GM18867 (cell line): ENCODE data around the gene SARS2.

Experiments used
- ATAC-seq: cut with Tn5 transposase; IDR thresholded peaks from one replicate; pipeline ENCODE4 v1.9.1; 2021; ENCODE audit warnings: mild to moderate bottlenecking, moderate library complexity; ENCODE audit not compliant: unreplicated experiment

SARS2 gene

DNA sequence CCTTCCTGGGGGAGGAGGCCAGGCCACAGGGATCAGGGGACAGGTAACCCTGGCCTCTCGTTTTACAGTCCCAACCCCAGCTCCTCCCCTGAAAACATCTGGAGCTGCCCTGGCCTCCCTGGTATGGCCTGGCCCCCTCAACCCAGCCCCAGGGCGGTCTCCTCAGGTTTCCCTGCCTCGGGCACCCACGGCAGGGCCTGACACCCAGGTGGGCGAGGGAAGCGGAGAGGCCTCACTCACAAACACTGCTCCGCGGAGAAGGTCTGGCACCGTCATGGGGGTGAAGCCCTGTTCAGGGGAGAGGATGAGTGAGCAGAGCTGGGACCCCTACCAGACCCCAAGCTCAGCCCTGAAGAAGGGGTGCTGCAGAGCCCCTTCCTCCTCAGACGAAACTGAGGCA lies 12.0 kb downstream of the SARS2 start:
- ATAC-seq, result no peak

DNA sequence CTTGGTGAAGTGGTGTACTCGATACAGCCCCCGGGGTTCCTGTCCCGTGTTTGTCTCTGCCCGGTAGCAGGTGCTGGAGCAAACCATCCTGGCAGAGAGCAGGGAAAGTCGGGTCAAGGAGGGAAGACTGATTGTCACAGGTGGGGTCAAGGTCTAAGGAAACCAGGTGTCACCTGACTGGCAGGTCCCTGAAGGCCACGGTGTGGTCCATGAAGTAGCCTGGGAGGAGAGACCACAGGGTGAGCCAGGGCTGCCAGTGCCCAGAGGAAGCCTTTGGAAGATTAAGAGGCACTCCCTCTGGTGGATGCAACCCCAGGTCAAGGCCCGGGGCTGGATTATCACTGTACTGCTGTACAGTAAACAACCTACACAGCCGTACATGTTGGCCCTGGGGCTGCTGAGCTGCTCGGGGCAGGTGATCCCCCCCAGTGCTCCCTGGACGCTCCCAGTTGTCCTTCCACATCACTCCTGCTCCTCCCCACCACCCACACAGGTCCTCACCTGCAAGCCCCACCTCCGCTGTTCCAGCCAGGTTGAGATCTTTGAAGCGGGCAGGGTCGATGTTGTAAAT lies 12.6 kb downstream of the SARS2 start:
- no peak for ATAC-seq

DNA sequence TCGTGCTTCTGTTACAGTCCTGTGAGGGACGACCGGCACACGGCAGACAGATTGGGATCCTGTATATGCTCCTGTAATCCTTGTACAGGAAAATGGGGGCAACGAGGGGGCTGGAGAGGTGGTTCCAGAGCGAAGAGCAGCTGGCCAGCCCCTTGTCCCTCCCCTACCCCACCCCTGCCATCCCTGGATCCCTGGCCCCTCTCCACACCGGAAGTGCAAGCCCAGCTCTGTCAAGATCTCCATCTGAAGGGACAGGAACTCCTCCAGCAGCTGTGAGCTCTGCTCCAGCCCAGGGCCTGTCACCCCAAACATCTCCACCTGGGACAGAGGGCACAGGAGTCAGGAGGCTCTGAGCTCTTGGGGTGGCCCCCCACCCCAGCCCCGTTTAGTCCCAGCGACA lies 13.0 kb downstream of the SARS2 start:
- no peak for ATAC-seq

DNA sequence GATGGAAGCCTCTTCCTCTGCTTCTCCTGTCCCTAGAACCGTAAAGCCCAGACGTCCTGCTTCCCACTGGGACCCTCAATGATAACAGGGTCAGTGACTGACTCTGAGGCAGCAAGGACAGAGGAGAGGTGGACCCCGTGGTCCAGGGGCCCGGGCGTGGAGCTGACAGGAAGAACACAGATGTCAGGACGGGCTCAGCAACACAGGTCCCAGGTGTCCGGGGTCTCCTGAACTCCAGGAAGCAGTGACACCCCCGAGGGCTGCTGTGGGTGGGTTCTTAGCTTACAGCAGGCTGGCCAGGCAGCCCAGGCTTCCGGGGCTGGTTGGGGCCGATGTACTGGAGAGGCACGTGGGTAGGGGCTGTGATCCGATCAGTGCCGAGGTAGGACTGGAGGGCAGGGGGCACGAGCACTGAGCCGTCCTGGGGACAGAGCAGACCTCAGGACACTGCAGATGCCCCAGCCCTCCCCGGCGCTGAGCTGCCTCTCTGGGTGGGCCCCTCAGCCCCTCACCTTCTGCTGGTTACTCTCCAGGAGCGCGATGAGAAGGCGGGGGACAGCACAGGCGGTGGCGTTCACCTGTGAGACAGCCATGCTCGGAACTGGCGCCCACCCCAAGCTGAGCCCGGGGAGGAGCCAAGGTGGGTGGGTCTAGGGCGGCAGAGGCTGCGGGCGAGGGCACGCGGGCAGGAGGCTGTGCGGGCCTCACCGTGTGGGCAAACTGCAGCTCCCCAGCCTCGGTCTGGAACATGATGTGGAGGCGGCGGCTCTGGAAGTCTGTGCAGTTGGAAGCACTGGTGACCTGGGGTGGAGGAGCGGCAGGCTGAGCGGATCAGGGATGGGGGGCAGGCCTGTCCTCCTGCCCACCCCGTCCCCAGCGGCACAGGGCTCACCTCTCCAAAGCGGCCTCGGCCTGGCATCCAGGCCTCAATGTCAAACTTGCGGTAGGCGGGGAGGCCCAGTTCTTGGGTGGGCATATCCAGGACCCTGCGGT lies 14.9 kb downstream of the SARS2 start:
- ATAC-seq, result no peak

DNA sequence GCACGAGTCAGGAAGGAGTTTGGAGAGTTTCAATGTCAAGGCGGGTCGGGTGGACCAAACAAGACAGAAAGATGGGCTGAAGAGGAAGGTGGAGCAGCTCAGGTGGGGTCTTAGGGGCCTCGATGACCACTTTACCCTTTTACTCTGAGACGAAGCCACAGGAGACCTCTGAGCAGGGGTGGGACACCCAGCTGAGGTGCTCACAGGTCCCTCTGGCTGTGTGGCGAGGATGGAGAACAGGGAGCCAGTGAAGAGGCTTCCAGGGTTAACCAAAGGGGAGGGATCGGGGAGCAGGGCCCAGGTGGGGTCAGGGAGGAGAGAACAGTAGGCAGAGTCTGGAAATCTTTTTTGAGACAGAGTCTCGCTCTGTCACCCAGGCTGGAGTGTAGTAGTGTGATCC lies 16.6 kb downstream of the SARS2 start:
- ATAC-seq, result no peak

DNA sequence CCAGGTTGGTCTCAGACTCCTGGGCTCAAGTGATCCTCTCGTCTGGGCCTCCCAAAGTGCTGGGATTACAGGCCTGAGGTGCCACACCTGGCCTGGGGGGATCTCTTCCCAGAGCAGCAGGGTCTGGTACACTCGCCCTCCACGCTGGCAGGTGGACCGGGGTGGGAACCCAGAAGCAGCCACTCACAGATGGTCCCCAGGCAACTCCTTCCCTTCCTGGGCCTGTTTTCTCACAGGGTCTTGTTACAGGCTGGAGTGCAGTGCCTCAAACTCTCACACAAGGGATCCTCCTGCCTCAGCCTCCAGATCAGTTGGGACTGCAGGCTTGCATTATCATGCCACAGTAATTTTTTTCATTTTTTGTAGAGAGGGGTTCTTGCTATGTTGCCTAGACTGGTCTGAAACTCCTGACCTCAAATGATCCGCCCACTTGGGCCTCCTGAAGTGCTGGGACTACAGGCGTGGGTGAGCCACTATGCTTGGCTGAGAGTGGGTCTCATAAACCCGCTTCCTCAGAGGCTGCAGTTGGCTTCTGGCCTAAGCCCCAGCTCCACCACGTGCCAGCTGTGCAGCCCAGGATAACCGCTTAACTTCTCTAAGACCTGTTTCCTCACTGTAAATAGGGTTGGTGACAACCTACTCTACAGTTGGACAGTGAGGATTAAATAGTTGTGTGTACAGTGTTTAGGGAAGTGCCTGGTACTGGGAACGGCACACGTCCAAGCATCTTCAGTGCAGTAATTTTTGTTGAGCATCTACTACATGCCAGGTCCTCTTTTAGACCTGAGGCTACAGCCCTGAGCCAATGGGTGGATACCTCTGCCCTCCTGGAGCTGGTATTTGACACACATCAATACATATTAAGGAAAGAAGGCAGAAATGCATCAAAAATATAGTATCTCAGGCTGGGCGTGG lies 17.7 kb downstream of the SARS2 start:
- no peak for ATAC-seq

DNA sequence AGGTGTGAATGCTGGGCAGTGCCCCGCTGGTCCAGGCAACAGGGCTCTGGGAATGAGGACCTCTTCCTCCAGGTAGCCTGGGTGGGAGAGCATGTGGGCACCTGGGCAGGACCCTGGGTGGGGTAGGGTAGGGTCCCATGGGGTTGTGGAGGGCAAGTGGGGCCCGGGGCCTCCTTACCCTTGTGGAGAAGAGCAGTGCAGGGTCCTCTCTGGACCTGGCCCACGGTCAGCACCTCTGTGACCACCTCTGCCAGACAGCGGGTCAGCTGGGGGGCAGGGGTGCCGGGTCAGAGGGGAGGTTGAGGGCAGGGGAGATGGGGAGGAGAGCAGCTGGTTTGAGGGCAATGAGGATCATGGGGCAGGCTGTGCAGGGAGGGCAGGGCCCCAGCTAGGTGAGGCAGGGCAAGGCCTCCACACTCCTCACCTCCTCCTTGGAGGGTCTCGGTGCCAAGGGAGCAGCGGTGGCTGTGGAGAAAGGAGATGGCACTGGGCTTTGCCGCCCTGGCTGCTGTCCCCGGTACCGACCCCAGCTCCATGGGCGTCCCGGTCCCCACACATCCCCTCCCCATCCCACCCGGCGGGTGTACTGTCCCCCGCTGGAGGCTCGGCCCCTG lies 19.1 kb downstream of the SARS2 start:
- ATAC-seq, result no peak

DNA sequence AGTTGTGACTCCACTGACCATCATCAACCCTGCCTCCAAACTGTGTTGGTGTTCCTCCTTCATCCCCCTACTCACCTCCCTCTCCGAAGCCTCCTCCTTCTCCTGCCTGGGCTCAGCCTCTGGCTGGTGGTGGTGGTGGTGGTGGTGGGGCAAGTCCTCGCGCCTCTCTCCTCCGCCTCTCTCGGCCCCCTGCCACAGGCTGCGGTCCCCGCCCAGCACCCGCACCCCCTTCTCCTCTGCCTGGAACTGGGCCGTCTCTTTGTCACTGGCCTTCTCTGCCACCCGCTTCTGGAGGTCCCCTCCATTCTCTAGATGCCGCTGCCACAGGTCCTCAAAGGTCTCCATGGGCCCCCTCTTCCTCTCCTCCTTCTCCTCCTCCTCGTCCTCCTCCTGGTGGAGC lies 20.1 kb downstream of the SARS2 start:
- no peak for ATAC-seq

DNA sequence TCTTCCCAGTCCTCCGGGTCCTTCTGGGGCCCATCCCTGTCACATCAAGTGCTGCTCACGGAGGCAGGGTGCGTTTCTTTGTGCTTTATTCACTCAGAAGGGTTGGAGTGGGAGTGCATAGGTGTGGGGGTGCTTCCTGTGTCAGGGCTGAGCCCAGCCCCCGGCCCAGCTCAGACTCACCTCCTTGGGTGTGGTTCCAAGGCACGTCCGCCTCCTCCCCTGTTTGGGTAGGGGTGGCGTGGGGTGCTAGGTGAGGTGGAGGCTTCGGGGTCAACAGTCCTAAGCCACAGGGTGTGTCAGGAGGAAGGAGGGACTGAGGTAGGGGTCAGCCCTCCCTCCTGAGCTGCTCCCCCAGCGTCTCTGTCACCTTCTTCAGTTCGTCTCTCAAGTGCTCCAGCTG lies 21.7 kb downstream of the SARS2 start:
- no peak for ATAC-seq

DNA sequence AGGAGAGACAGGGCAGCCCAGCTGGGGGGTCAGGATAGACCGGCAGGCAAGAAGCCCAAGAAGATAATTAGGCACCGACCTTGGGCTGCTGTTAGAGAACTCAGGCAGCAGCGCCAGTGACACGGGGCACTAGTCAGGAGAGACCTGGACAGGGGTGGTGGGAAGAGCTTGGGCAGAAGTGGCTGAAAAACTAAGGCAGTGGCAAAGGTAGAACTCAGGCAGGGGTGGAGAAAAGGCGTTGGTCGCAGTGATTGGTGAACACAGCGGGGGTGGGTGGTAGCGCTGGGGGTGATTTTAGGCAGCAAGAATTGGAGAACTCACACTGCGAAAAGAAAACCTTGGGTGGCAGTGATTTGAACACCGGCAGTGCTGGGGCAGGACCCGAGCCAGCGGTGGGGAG lies 22.9 kb downstream of the SARS2 start:
- no peak for ATAC-seq

DNA sequence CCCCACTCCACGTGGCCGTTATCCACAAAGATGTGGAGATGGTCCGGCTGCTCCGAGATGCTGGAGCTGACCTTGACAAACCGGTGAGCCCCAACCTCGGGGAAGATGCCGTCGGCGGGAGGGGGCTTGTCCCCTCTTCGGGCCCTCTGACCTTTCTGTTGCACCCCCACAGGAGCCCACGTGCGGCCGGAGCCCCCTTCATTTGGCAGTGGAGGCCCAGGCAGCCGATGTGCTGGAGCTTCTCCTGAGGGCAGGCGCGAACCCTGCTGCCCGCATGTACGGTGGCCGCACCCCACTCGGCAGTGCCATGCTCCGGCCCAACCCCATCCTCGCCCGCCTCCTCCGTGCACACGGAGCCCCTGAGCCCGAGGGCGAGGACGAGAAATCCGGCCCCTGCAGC lies 23.3 kb downstream of the SARS2 start:
- no peak for ATAC-seq

DNA sequence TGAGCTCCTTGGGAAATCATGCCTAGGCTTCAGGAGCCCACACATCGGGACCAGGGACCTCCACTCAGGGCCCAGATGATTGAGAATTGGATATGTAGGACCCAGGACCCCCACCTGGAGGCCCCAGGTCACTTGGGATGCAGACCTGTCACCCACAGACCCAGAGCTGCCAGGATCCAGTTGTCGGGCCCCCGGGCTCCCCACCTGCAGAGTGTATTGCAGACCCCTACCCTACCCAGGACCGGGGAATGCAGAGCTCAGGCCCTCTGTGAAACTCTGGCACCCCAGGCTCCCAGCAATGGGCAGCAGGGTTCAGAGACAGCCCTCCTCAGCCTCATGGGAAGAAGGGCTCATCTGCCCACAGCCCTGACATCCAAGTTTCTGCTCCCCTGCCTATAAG lies 24.9 kb downstream of the SARS2 start:
- no peak for ATAC-seq

DNA sequence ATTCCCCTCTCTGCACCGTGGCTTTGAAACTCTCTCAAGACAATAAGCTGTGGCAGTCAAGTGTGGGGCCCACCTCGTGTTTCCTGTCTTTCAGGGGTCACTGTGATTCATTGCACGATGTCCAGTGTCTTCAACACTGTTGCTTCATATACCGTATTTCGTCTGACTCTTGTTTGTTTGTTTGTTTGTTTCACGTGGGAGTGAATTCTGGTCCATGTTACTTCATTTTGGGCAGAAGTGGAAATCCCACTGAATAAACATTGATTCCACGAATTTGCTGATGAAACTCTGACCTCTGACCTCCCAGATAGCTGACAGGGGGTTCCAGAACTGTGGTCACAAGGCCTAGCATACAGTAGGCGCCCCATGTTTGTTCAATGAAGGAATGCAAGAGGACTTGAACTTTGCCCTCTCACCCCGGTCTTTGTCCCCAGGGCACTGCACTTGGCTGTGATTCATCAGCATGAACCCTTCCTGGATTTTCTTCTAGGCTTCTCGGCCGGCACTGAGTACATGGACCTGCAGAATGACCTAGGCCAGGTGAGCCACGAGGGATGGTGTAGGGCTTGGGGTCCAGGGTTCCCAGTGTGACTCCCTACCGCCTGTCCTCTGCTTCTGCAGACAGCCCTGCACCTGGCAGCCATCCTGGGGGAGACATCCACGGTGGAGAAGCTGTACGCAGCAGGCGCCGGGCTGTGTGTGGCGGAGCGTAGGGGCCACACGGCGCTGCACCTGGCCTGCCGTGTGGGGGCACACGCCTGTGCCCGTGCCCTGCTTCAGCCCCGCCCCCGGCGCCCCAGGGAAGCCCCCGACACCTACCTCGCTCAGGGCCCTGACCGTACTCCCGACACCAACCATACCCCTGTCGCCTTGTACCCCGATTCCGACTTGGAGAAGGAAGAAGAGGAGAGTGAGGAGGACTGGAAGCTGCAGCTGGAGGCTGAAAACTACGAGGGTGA lies 25.7 kb downstream of the SARS2 start:
- no peak for ATAC-seq

DNA sequence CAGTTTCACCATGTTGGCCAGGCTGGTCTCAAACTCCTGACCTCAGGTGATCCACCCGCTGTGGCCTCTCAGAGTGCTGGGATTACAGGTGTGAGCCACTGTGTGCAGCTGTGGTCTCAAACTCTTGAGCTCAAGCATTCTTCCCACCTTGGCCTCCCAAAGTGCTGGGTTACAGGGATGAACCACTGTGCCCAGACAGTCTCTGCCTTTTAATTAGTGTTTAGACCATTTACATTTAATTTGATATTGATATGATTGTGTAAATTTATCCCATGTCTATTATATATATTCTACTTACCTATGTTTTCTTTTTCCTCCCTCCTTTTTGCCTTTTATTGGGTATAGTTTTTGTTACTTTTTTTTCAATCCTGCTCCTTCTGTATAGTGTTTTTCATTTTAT lies 28.9 kb downstream of the SARS2 start:
- no peak for ATAC-seq

DNA sequence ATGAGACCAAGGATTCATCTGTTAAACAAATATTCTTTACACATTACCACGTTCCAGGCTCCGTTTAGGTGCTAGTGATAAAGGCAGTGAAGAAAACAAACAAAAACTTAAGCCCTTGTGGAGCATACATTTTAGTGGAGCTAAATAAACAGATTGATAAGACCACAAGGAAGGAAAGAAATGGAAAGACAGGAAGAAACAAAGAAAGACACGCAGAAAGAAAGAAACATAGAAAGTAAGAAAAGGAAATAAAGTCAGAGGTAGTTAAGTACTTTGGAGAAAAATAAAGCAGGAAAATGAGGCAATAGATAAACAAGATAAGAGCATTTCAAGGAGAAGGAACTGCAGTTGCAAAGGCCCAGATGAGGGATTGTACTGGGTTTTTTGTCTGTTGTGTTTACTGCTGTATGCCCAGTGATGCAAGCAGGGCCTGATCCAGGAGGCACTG lies 29.8 kb downstream of the SARS2 start:
- no peak for ATAC-seq

DNA sequence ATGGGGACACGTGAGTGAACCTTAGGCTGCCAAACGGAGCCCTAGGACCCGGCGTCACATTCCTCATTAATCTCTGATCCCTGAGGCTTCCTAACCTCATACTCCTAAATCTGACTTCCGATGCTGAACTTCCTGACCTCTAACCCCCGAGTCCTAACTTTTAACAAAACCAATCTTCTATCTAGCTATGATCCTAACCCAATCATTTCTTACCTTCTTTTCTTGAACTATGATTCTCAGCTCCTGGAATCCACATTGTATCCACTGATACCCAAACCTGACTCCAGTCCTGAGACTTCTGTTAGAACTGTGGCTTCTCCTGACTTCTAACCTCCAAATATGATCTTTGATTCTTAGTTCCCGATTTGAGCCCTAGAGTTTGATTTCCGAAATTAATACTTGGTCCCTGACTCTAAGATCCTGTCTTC lies 30.3 kb downstream of the SARS2 start:
- ATAC-seq, result no peak

DNA sequence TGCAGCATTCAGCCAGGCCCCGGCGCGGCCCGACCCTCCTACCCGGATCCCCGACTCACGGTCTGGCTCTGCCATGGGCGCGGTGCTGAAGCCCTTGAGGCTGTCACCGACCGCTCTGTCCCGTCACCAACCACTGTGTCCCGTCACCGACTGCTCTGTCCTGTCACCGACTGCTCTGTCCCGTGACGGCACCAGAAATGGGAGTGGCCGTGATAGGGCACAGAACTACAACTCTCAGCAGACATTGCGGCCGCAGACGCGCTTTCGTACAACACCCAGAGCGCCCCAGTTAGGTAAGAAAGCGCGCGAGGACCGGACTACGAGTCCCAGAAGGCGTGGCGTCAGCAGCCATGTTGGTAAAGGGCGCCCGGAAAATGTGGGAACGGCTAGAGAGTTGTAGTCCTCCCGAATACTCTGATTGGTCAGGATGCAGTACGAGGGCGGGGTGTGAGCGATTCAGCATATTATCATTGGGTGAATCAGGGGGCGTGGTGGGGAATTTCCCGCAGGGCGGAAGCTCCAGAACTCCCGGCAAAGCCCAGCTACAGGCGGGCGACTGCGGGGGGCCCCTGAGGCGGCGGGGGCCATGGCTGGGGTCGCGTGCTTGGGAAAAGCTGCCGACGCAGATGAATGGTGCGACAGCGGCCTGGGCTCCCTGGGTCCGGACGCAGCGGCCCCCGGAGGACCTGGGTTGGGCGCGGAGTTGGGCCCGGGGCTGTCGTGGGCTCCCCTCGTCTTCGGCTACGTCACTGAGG lies 30.9 kb downstream of the SARS2 start, which contains the start of the genes NFKBIB and SIRT2:
TSS of gene NFKBIB (plus strand) at position 523 of the 755 bp plus-strand sequence. CDS start at position 587, 64 bp downstream.
TSS of gene SIRT2 (minus strand) at position 172 of the 755 bp plus-strand sequence. CDS start at position 75, 97 bp downstream.
- ATAC-seq, result peak; percentile 87

DNA sequence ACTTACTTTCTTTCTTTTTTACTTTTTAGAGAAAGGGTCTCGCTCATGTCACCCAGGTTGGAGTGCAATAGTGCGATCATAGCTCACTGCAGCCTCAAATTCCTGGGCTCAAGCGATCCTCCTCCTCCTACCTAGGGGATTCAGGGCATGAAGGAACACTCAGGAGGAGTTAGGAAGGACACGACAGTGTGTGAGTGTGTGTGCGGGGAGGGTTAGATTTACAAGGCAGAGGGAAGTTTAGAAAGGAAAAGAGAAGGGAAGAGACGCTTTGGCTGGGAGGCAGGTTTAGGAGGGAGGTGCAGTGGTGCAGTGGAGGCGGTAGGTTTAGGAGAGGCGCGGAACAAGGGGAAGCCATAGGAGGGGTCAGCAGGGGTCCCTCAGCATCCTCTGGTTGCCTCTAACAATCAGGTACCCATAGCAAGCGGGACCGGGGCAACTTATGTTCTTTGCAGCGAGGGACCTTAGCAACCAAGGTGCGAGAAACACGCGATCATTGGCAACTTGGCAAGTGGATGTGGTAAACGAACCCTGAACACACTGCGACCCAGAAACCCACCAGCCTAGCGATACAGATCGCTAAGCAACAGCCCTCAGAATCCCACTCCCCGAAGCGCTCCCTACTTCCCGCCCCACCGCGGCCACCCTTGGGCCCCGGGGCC lies 31.6 kb downstream of the SARS2 start:
- ATAC-seq, result no peak
